Measurements from ENCODE around the gene ANXA11.

Gene ANXA11

GRCh38 chr10:80108576-80109239, 96.6 kb downstream of the ANXA11 start:
- DNase-seq (ENCODE audit: low read depth in 1 of 2, low spot score in 1 of 2), result no peak

- no peak for DNase-seq (ENCODE audit: low read depth in 1 of 2, low spot score in 1 of 2)
These were observed 101.0 kb downstream of the ANXA11 start for GRCh38 chr10:80104066-80104926.

Data from activated T-helper 1 cell treated with anti-CD3 and anti-CD28 coated beads, Interleukin-2, amount 50 U/mL, for 16 hours (primary cell).